ENCODE measurements around the gene BEX2.
"Not testable (repeated sequence)": the region's sequence is repeated elsewhere in the genome, so short reads cannot be mapped to it uniquely, and the experiment has no call there.

The BEX2 gene

GRCh38 chrX:103338663-103339062 is 27.9 kb upstream of the BEX2 start:
- Histone ChIP-seq H3K4me1 (ENCODE audit: control insufficient read depth in 5 of 5, insufficient read depth in 5 of 5, low read length in 5 of 5) (no peaks in the 10 kb centered on the region), H3K9ac (ENCODE audit: low read length in 5 of 5) (no peak overlapping the region), H3K27ac (ENCODE audit: low read depth, low read length) (no peak overlapping the region), H3K9me3 (ENCODE audit: control insufficient read depth in 5 of 5, low read length in 5 of 5) (no peaks in the 10 kb centered on the region), H3K27me3 (ENCODE audit: control insufficient read depth in 5 of 5, insufficient read depth in 4 of 5, low read length in 5 of 5) (peaks cover 2 to 19% (median 13%) of the 10 kb centered on the region in 5 donors), H3K4me3 (ENCODE audit: low read depth in 1 of 5, low read length in 5 of 5) (no peak overlapping the region), H3K36me3 (ENCODE audit: control insufficient read depth in 5 of 5, insufficient read depth in 5 of 5, low read length in 5 of 5) (no peaks in the 10 kb centered on the region)

- H3K36me3 ChIP-seq (ENCODE audit: control insufficient read depth in 5 of 5, insufficient read depth in 5 of 5, low read length in 5 of 5), result no peaks in the 10 kb centered on the region
Observed at GRCh38 chrX:103330681-103331288, 20.0 kb upstream of the BEX2 start.

GRCh38 chrX:103329991-103330390 is 19.2 kb upstream of the BEX2 start, which contains the start of gene TCEAL7:
TSS of gene TCEAL7 (plus strand) at chrX:103330239. CDS start at chrX:103331404, 1,165 bp downstream.
- peak within 1 kb of the TSS in 2 of 5 donors; percentile 12 to 20 for H3K9ac ChIP-seq (ENCODE audit: low read length in 5 of 5)
- no peak within 1 kb of the TSS for H3K27ac ChIP-seq (ENCODE audit: low read depth, low read length)
- H3K4me3 ChIP-seq (ENCODE audit: low read depth in 1 of 5, low read length in 5 of 5), result peak within 1 kb of the TSS; percentile 11 to 55 (median 37)
- H3K9me3 ChIP-seq (ENCODE audit: control insufficient read depth in 5 of 5, low read length in 5 of 5), result no peaks in the 10 kb centered on the region
- H3K27me3 ChIP-seq (ENCODE audit: control insufficient read depth in 5 of 5, insufficient read depth in 4 of 5, low read length in 5 of 5), result peaks cover 6 to 41% (median 24%) of the 10 kb centered on the region in 5 donors
- no peaks in the 10 kb centered on the region for H3K36me3 ChIP-seq (ENCODE audit: control insufficient read depth in 5 of 5, insufficient read depth in 5 of 5, low read length in 5 of 5)
- H3K4me1 ChIP-seq (ENCODE audit: control insufficient read depth in 5 of 5, insufficient read depth in 5 of 5, low read length in 5 of 5), result peaks cover 0 to 7% (median 0%) of the 10 kb centered on the region in 5 donors

More at GRCh38 chrX:103330681-103331288, 20.0 kb upstream of the BEX2 start:
- H3K27me3 ChIP-seq (ENCODE audit: control insufficient read depth in 5 of 5, insufficient read depth in 4 of 5, low read length in 5 of 5), result peaks cover 6 to 41% (median 27%) of the 10 kb centered on the region in 5 donors
- no peaks in the 10 kb centered on the region for H3K9me3 ChIP-seq (ENCODE audit: control insufficient read depth in 5 of 5, low read length in 5 of 5)
- peak overlapping the region in 4 of 5 donors; percentile 11 to 55 (median 26) for H3K4me3 ChIP-seq (ENCODE audit: low read depth in 1 of 5, low read length in 5 of 5)
- H3K4me1 ChIP-seq (ENCODE audit: control insufficient read depth in 5 of 5, insufficient read depth in 5 of 5, low read length in 5 of 5), result peaks cover 0 to 7% (median 0%) of the 10 kb centered on the region in 5 donors
- peak overlapping the region in 2 of 5 donors; percentile 12 to 20 for H3K9ac ChIP-seq (ENCODE audit: low read length in 5 of 5)
- H3K27ac ChIP-seq (ENCODE audit: low read depth, low read length), result no peak overlapping the region

GRCh38 chrX:103311399-103311780 is 600 bp upstream of the BEX2 start:
- H3K27ac ChIP-seq (ENCODE audit: low read depth, low read length), result no peak overlapping the region
- H3K9ac ChIP-seq (ENCODE audit: low read length in 5 of 5), result no peak overlapping the region
- H3K36me3 ChIP-seq (ENCODE audit: control insufficient read depth in 5 of 5, insufficient read depth in 5 of 5, low read length in 5 of 5), result no peaks in the 10 kb centered on the region
- H3K4me1 ChIP-seq (ENCODE audit: control insufficient read depth in 5 of 5, insufficient read depth in 5 of 5, low read length in 5 of 5), result peaks cover 0 to 9% (median 4%) of the 10 kb centered on the region in 5 donors
- H3K27me3 ChIP-seq (ENCODE audit: control insufficient read depth in 5 of 5, insufficient read depth in 4 of 5, low read length in 5 of 5), result peaks cover 13 to 21% (median 15%) of the 10 kb centered on the region in 5 donors
- no peak overlapping the region for H3K4me3 ChIP-seq (ENCODE audit: low read depth in 1 of 5, low read length in 5 of 5)
- H3K9me3 ChIP-seq (ENCODE audit: control insufficient read depth in 5 of 5, low read length in 5 of 5), result no peaks in the 10 kb centered on the region

- no peaks in the 10 kb centered on the region for H3K36me3 ChIP-seq (ENCODE audit: control insufficient read depth in 5 of 5, insufficient read depth in 5 of 5, low read length in 5 of 5)
- no peak overlapping the region for H3K9ac ChIP-seq (ENCODE audit: low read length in 5 of 5)
- no peaks in the 10 kb centered on the region for H3K9me3 ChIP-seq (ENCODE audit: control insufficient read depth in 5 of 5, low read length in 5 of 5)
- no peak overlapping the region for H3K27ac ChIP-seq (ENCODE audit: low read depth, low read length)
- H3K27me3 ChIP-seq (ENCODE audit: control insufficient read depth in 5 of 5, insufficient read depth in 4 of 5, low read length in 5 of 5), result peaks cover 13 to 21% (median 15%) of the 10 kb centered on the region in 5 donors
- H3K4me1 ChIP-seq (ENCODE audit: control insufficient read depth in 5 of 5, insufficient read depth in 5 of 5, low read length in 5 of 5), result peaks cover 0 to 9% (median 4%) of the 10 kb centered on the region in 5 donors
- peak overlapping the region in 3 of 5 donors; percentile 53 to 59 (median 56) for H3K4me3 ChIP-seq (ENCODE audit: low read depth in 1 of 5, low read length in 5 of 5)
Observed at GRCh38 chrX:103309860-103310554, 783 bp downstream of the BEX2 start.

GRCh38 chrX:103305666-103306065 is 5.1 kb downstream of the BEX2 start:
- H3K27me3 ChIP-seq (ENCODE audit: control insufficient read depth in 5 of 5, insufficient read depth in 4 of 5, low read length in 5 of 5), result peaks cover 4 to 16% (median 9%) of the 10 kb centered on the region in 5 donors
- not testable (repeated sequence) for H3K27ac ChIP-seq (ENCODE audit: low read depth, low read length); H3K4me1 ChIP-seq (ENCODE audit: control insufficient read depth in 5 of 5, insufficient read depth in 5 of 5, low read length in 5 of 5); H3K36me3 ChIP-seq (ENCODE audit: control insufficient read depth in 5 of 5, insufficient read depth in 5 of 5, low read length in 5 of 5); H3K9ac ChIP-seq (ENCODE audit: low read length in 5 of 5); H3K9me3 ChIP-seq (ENCODE audit: control insufficient read depth in 5 of 5, low read length in 5 of 5); H3K4me3 ChIP-seq (ENCODE audit: low read depth in 1 of 5, low read length in 5 of 5)

GRCh38 chrX:103304705-103305104 is 6.1 kb downstream of the BEX2 start:
- Histone ChIP-seq H3K4me1 (ENCODE audit: control insufficient read depth in 5 of 5, insufficient read depth in 5 of 5, low read length in 5 of 5) (no peaks in the 10 kb centered on the region), H3K27ac (ENCODE audit: low read depth, low read length) (no peak overlapping the region), H3K9ac (ENCODE audit: low read length in 5 of 5) (no peak overlapping the region), H3K9me3 (ENCODE audit: control insufficient read depth in 5 of 5, low read length in 5 of 5) (no peaks in the 10 kb centered on the region), H3K27me3 (ENCODE audit: control insufficient read depth in 5 of 5, insufficient read depth in 4 of 5, low read length in 5 of 5) (peaks cover 2 to 10% (median 5%) of the 10 kb centered on the region in 5 donors), H3K4me3 (ENCODE audit: low read depth in 1 of 5, low read length in 5 of 5) (no peak overlapping the region), H3K36me3 (ENCODE audit: control insufficient read depth in 5 of 5, insufficient read depth in 5 of 5, low read length in 5 of 5) (no peaks in the 10 kb centered on the region)

GRCh38 chrX:103293118-103293517 is 17.7 kb downstream of the BEX2 start:
- Histone ChIP-seq H3K27ac (ENCODE audit: low read depth, low read length) (no peak overlapping the region), H3K9ac (ENCODE audit: low read length in 5 of 5) (no peak overlapping the region), H3K27me3 (ENCODE audit: control insufficient read depth in 5 of 5, insufficient read depth in 4 of 5, low read length in 5 of 5) (peaks cover 0 to 14% (median 4%) of the 10 kb centered on the region in 5 donors), H3K36me3 (ENCODE audit: control insufficient read depth in 5 of 5, insufficient read depth in 5 of 5, low read length in 5 of 5) (no peaks in the 10 kb centered on the region), H3K4me3 (ENCODE audit: low read depth in 1 of 5, low read length in 5 of 5) (no peak overlapping the region), H3K4me1 (ENCODE audit: control insufficient read depth in 5 of 5, insufficient read depth in 5 of 5, low read length in 5 of 5) (no peaks in the 10 kb centered on the region), H3K9me3 (ENCODE audit: control insufficient read depth in 5 of 5, low read length in 5 of 5) (peaks cover 0 to 8% (median 5%) of the 10 kb centered on the region in 5 donors)

GRCh38 chrX:103279624-103280023 is 31.2 kb downstream of the BEX2 start:
- peaks cover 0 to 3% (median 0%) of the 10 kb centered on the region in 5 donors for H3K9me3 ChIP-seq (ENCODE audit: control insufficient read depth in 5 of 5, low read length in 5 of 5)
- H3K27ac ChIP-seq (ENCODE audit: low read depth, low read length), result no peak overlapping the region
- peaks cover 0 to 5% (median 4%) of the 10 kb centered on the region in 5 donors for H3K4me1 ChIP-seq (ENCODE audit: control insufficient read depth in 5 of 5, insufficient read depth in 5 of 5, low read length in 5 of 5)
- H3K36me3 ChIP-seq (ENCODE audit: control insufficient read depth in 5 of 5, insufficient read depth in 5 of 5, low read length in 5 of 5), result no peaks in the 10 kb centered on the region
- no peak overlapping the region for H3K4me3 ChIP-seq (ENCODE audit: low read depth in 1 of 5, low read length in 5 of 5)
- peaks cover 19 to 36% (median 27%) of the 10 kb centered on the region in 5 donors for H3K27me3 ChIP-seq (ENCODE audit: control insufficient read depth in 5 of 5, insufficient read depth in 4 of 5, low read length in 5 of 5)
- no peak overlapping the region for H3K9ac ChIP-seq (ENCODE audit: low read length in 5 of 5)

- peaks cover 24 to 39% (median 32%) of the 10 kb centered on the region in 5 donors for H3K27me3 ChIP-seq (ENCODE audit: control insufficient read depth in 5 of 5, insufficient read depth in 4 of 5, low read length in 5 of 5)
- H3K27ac ChIP-seq (ENCODE audit: low read depth, low read length), result no peak within 1 kb of the TSS
- H3K4me1 ChIP-seq (ENCODE audit: control insufficient read depth in 5 of 5, insufficient read depth in 5 of 5, low read length in 5 of 5), result peaks cover 0 to 5% (median 4%) of the 10 kb centered on the region in 5 donors
- H3K4me3 ChIP-seq (ENCODE audit: low read depth in 1 of 5, low read length in 5 of 5), result peak within 1 kb of the TSS in 3 of 5 donors; percentile 24 to 39 (median 31)
- no peaks in the 10 kb centered on the region for H3K9me3 ChIP-seq (ENCODE audit: control insufficient read depth in 5 of 5, low read length in 5 of 5)
- no peak within 1 kb of the TSS for H3K9ac ChIP-seq (ENCODE audit: low read length in 5 of 5)
- no peaks in the 10 kb centered on the region for H3K36me3 ChIP-seq (ENCODE audit: control insufficient read depth in 5 of 5, insufficient read depth in 5 of 5, low read length in 5 of 5)
Observed at GRCh38 chrX:103276581-103277002, 34.2 kb downstream of the BEX2 start, which contains the start of gene TCEAL5. TSS of gene TCEAL5 (minus strand) at chrX:103276750. CDS start at chrX:103274563, 2,187 bp downstream.
